GM10847 (cell line): ENCODE results near the gene TMX1.

Experiments used
- POLR2A ChIP-seq: IDR thresholded peaks from 2 replicates; pipeline ENCODE4 v1.6.1; 2011; ENCODE audit not compliant: insufficient read length; ENCODE audit errors: extremely low read depth

TMX1 gene, protein sequence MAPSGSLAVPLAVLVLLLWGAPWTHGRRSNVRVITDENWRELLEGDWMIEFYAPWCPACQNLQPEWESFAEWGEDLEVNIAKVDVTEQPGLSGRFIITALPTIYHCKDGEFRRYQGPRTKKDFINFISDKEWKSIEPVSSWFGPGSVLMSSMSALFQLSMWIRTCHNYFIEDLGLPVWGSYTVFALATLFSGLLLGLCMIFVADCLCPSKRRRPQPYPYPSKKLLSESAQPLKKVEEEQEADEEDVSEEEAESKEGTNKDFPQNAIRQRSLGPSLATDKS

DNA sequence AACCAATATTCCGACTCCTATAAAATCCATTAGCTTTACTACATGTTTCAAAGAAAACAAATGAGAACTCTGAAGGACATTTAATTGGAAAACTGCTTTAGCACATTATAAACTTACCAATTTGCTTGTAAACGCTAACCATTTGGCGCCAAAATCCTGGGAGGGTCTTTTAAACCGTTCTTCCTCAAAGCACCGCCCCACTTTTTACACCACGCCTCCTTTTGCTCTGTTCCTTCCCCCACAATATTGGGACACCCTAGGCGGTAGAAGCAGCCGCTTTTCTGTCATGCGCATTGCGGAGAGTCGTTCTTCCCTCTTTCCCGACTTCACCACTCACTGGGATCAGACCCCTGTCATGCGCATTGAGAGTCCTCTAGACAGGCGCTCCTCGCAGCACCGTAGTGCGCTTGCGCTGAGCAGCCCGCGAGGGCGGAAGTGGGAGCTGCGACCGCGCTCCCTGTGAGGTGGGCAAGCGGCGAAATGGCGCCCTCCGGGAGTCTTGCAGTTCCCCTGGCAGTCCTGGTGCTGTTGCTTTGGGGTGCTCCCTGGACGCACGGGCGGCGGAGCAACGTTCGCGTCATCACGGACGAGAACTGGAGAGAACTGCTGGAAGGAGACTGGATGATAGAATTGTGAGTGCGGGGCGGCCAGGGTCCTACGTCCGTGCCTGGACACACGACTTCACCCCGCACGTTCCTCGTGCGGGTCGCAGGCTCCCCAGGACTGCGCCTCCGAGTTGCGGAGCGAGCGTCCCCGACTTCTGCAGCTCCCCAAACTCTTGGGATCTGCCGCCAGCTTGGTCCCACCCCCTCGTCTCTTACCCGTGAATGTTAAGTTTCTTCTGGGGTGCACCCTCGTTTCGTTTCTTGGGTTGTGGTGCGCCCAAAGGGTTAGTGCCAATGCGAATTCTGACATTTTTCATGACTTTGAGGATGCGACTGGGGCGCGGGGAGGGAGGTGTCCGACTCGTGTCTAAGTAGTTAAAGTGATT is at the start of gene TMX1:
Gene TMX1 (plus strand): TSS at position 435 of the 991 bp plus-strand sequence. CDS start 46 bp downstream, at position 481.
- TF ChIP-seq POLR2A = peak; percentile 96

DNA sequence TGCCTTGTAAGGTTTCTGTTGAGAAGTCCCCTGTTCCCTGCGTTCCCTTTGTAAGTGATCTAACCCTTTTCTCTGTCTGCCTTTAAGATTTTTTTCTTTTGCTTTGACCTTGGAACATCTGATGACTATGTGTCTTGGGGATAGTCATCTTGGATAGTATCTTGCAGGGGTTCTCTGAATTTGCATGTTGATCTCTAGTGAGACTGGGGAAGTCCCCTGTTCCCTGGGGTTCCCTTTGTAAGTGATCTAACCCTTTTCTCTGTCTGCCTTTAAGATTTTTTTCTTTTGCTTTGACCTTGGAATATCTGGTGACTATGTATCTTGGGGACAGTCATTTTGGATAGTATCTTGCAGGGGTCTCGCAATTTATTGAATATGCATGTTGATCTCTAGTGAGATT is 38.2 kb upstream of the TMX1 start:
- no peak for TF ChIP-seq POLR2A

DNA sequence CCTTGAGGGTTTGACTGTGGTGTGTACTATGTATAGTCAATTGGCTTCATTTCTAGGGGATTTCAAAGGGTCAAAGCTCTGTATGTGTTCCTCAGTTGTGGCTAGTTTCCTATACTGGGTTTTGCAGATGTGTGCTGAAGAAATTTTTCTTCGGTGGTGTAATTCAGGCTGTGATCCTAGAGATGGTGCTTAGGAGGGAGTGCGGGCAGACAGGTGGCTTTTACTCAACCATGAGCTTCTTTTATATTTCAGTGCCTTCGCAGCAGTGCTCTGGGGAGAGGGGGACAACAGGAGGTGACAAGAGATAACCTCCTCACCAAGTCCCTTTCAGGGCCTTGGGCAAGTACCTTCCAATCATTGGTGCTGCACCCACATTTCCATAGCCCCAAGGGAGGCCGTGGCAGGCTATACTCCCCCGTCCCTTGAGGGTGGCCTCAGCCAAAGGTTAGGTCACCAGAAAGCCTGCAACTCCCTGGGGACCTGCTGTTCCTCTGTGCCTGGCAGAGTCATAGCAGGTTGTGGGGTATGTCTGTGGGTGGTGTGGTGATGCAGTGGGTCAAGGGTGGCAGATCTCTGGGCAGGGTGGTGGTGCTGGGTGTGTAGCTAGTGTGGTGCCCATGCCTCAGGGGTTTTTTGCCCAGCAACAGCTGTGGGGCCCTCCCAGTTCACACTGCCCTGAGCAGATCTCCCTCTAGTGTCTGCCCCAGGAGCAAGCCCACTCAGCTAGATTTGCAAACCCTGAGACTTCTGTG is 37.0 kb upstream of the TMX1 start:
- TF ChIP-seq POLR2A = no peak

DNA sequence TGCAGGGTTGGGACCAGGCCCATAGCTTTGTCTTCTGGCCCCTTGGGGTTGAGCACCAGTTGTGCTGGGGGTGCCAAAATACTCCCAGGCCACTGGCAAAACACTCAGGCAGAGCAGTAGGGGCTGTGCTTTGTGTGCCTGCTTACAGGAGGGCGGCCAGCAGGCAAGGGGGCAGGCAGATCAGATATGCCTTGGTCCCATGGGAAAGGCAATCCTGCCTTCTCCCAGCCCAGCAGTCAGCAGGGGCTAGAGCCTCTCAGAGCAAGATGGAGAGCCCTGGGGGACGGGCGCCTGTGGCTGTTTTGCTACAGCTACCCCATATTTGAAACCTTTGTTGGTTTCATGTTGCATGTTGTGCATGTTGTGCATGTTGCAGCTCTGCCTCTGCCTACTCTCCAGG is 36.2 kb upstream of the TMX1 start:
- no peak for TF ChIP-seq POLR2A

DNA sequence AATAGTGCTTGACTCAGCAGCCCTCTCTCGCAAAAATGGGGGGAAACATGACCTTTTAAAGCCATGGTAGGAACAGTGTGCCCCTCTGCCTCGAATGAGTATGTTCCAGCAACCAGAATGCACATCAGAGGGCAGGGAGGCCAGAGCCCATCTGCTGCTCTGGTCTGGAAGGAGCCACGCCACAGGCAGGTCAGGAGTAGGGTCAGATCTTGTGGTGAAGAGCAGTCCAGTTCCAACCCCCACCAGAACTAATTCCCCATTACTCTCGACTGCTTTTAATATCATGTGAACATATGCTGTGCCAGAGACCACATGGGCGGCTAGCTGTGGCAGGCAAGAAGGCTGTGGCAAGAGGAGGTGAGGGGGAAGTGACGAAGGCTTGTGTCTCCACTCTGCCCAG is 34.6 kb upstream of the TMX1 start:
- no peak for TF ChIP-seq POLR2A

DNA sequence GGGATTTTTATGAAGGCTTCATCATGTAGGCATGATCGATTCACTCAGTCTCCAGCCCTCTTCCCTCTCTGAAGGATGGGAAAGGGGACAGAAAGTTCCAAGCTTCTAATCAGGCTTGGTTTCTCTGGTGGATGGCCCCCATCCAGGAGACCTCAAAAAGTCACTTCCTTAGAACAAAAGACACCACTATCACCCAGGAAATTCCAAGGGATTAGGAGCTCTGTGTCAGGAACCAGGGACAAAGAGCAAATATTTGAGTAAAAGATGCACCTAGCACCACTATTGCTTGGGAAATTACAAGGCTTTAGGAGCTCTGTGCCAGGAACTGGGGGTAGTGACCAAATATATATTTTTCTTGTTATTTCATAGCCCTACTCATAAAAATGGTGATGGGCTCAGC is 33.6 kb upstream of the TMX1 start:
- TF ChIP-seq POLR2A = no peak

DNA sequence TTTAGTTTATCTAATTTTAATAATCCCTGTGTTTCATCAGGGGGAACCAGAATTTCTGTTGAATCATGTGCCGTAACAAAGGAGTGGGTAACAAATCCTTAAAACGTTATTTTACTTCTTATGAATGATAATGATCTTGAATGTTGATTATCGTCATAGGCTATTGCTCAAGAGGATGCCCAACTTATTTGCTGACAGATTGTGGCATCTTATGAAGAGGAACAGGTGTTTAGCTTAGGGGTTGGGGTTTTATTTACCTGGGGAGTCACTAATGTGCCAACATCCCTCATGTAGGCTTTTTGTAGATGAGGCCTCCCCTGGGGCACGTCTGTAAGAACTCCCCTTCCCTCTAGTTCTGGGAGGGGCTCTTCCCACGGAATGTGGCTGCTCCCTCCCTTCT is 32.4 kb upstream of the TMX1 start:
- TF ChIP-seq POLR2A = no peak

DNA sequence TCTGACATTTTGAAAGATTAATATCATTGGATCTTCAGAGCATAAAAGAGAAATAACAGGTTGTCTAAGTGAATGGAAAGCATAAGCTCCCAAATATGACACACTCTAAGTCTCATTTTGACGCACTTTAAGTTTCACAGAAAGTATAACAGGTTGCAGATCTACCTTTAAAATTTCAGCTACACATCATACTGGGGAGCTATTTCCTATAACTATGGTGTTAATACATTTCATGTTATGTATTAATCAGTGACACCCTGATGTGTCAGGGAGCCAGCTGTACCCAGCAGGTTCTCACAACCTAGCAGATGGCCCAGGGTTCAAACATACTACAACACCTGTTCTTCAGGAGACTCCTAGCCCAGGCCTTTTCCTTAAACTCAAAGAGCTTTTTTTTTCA is 31.1 kb upstream of the TMX1 start:
- TF ChIP-seq POLR2A = no peak

DNA sequence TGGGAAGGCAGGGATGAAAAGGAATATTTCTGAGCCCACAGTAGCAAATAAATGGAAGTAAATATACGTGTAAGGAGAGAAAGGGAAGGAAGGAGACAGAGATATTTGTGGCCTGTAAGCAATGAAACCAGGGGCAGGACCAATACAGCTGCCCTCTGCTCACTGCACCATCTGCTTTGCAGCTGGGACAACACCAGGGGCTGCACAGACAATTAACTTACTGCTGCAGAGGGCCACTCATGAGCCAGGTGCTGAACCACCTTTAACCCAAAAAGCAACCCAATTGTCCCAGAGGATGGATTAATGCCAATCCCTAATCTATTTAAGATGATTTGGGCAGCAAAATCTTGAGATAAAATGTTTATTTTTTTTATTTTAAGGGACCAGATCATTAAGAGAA is 30.6 kb upstream of the TMX1 start:
- no peak for TF ChIP-seq POLR2A

DNA sequence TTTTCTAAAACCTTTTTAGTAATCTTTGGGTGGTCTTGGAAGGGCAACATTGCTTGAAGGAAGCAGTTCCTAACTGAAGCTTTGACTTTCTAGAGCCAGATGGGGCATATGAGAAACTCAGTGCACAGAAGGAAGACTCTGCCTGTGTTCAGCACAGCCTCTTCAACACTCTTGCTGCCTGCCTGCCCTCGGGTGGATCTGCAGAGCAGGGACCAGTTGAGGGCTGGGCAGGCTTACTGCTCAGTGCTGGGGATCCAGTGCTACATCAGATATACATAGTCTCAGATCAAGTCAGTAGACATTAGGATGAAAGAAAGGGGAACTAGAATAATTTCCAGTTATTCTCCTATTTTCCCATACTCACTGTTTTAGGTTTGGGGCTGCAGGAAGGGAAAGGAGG is 29.5 kb upstream of the TMX1 start:
- TF ChIP-seq POLR2A = no peak

DNA sequence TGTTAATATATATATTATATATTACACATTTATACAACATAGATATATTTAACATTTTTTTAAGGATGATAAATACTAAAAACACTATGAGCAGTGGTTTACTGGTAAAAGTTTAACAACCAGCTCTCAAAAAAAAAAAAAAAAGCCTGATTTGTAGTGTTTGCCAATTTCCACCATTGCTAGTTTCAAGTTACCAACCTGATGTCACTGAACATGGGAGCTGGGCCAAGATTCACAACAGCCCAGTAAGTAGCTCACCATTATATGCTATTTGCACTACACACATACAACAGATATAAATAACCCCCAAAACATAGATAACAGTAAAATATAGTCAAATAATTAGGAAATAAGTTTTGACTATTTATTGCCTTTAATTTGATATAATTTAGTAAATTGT is 28.9 kb upstream of the TMX1 start:
- no peak for TF ChIP-seq POLR2A

DNA sequence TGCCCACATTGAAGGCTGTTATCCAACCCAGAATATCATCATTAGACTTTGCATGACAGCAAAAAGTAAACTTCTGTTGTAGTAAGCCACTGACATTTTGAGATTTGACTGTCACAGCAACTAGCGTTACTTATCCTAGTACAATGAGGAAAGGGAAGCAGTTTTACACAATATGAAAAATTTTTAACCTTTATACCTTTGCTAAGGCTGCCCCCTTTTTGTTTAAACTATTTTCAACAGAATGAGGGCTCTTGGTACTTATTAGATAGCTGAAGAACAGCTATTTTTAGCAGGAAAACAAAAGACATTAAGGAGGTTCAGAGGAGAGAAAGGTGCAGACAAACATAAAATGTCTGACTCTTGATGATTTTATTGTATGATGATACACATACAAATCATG is 23.4 kb upstream of the TMX1 start:
- no peak for TF ChIP-seq POLR2A

DNA sequence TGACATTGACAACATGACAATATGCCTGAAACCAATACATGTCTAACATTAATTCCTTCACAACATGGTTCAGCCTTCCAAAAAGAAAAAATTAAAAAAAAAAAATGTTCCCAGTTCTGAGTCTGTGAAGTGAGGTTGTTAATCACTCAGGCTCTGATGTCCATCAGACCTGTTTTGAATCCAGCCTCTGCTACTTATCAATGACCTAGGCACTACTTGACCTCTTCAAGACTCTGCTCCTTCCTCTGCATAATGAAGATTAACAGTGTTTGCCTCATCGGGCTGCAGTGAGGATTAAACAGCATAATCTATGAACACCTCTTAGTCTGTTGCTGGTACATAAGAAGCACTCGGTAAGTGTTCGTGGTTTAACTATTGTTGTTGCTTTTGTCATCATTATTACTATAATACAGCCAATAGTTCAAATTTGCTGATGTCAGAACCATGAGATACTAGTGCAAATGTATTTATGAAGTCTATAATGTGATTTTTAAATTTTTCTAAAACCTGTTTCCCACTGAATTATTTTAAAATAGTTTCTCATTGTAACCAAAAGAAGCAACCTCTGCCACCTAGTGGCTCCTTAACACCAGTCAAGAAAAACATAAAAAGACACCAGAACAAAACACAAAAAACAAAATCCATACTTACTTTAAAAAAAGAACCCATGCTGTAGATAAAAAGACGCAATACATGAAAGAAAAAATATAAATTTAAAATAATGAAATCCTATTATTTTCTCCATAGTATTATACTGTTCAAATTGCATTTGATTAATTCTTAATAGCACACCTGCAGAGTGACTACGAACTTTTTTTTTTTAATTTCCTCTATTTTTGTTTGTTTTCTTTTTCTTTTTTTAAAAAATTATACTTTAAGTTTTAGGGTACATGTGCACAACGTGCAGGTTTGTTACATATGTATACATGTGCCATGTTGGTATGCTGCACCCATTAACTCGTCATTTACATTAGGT is 20.3 kb upstream of the TMX1 start:
- no peak for TF ChIP-seq POLR2A

DNA sequence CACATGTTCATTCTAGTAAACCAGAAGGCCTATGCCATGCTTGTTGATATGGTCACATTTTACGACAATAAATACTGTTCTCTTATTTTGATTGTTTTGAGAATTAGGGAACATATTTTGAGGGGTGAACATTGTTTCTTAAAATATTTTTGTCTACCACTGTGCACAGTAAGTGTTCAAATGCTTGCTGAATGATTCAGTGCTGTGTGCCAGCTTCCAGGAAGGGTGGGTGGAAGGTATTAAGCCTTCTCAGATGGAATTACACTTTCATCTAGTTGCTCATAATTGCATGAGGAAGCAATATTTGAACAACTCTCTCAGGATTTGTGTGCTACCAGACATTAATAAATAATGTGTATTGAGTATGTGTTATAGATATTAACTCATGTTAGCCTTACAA is 15.5 kb upstream of the TMX1 start:
- TF ChIP-seq POLR2A = no peak

DNA sequence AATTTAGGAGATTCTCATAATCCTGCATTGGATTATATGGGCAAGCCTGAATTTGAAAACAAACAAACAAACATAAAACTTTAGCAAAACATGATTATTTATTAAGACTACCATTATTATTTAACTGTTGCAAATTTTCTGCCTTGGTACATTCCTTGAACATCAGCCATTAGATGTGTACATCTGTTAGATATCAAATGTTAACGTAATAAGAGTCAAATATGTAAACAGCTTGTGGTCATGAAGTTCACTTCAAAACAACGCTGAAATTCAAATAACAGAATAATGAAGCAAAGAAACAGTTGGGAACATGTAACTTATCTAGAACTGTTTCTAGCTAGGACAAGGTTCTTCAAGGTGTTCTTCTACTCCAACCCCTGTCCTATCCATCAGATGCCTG is 14.3 kb upstream of the TMX1 start:
- TF ChIP-seq POLR2A = no peak

DNA sequence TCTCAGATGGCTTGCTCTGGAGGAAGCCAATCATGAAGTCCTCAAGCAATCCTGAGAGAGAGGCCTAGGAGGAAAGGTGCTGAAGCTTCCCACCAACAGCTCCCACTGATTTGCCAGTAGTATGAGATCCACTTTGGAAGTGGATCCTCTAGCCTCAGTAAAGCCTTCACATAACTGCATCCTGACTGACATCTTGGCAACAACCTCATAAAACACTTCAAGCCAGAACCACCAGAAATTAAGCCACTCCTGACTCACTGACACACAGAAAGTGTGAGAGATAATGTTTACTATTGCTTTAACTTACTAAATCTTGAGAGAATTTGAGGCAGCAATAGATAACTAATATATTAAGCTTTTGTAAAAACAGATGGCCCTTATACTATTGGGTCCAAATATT is 11.7 kb upstream of the TMX1 start:
- TF ChIP-seq POLR2A = no peak
